Measurements from ENCODE around the gene S100A7.
"Not testable (repeated sequence)": the region's sequence is repeated elsewhere in the genome, so short reads cannot be mapped to it uniquely, and the experiment has no call there.

S100A7 gene

DNA sequence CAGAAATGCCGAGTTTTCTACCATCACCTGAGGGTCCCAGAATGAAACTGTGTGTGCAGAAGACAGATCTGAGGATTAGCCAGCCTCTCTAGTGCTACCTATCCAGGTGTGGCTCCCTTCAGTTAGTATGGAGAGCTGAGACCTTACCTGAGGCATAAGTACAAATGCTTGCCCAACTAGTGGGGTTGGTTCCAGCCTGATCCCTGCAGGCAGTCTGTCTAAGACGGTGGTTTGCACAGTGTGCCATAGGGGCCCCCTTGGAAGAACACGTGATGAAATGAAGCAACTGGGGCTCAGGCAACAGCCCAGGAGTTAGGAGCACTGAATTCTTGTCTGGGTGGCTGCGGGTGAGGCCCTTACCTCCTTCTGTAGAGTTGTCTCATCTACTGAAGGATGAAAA is 28.5 kb downstream of the S100A7 start:
- DNase-seq (ENCODE audit: low read depth in 2 of 2, low spot score in 1 of 2), result no peak

DNA sequence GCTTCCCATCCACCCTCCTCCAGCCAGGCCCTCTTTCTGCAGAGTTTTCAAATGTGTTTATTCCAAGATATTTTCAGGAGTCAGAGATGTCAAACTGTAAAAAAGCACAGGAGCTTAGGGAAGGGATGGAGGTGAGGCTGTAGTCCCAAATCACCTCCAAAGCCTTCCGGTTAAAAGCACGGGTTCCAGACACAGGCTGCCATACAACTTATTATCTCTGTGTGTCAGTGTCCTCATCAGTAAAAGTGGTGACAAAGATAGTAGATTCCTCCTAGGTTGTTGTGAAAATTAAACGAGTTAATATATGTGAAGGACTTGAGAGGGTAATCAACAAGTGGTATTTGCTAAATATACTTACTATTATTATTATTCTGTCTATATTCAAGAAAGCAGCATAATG is 29.0 kb downstream of the S100A7 start:
- DNase-seq (ENCODE audit: low read depth in 2 of 2, low spot score in 1 of 2), result no peak

DNA sequence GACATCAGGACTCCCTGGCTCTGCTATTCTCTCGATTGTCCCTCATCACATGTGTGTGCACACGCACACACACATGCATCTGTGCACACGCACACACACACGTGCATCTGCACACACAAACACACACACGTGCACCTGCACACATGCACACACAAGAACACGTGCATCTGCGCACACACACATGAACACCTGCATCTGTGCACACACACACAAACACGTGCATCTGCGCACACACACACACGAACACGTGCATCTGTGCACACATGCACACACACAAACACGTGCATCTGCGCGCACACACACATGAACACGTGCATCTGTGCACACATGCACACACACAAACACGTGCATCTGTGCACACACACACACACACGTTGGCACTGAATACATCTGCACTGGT is 29.4 kb downstream of the S100A7 start:
- no peak for DNase-seq (ENCODE audit: low read depth in 2 of 2, low spot score in 1 of 2)

DNA sequence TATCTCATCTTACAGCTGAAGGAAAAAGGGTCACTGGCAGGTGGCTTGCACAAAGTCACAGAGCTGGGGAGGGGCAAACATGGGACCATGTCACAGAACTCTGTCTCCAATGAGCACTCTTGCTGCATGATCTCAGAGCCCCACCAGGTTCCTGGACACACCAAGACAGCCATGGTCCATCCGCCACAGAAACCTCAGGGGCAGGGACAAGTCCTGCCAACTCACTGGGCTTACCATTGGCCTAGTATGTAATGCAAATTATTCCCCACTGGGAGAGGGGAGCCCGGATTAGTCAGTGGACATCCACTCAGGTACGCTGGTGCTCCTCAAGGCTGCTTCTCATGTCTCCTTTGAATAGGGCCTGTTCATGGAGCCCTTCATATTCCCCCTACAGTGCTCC is 29.9 kb downstream of the S100A7 start:
- DNase-seq (ENCODE audit: low read depth in 2 of 2, low spot score in 1 of 2), result no peak

DNA sequence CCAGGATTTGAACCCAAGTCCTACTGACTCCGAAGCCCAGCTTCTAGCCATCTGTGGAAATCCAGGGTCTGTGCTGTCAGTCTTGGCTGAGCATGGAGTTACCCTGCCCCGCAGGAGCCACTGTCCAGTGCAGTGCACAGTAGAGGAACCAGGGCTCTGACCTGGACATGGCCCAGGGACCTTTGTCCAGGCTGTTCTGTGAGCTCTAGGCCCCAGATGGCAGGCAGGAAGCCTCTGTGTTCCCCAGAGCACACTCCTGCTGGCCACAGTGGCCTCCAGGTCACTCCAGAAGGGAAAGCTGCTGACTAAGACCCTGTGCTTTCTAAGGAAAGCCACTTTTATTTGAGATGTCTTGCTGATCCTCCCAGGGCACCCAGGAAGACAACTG is 30.3 kb downstream of the S100A7 start:
- no peak for DNase-seq (ENCODE audit: low read depth in 2 of 2, low spot score in 1 of 2)

DNA sequence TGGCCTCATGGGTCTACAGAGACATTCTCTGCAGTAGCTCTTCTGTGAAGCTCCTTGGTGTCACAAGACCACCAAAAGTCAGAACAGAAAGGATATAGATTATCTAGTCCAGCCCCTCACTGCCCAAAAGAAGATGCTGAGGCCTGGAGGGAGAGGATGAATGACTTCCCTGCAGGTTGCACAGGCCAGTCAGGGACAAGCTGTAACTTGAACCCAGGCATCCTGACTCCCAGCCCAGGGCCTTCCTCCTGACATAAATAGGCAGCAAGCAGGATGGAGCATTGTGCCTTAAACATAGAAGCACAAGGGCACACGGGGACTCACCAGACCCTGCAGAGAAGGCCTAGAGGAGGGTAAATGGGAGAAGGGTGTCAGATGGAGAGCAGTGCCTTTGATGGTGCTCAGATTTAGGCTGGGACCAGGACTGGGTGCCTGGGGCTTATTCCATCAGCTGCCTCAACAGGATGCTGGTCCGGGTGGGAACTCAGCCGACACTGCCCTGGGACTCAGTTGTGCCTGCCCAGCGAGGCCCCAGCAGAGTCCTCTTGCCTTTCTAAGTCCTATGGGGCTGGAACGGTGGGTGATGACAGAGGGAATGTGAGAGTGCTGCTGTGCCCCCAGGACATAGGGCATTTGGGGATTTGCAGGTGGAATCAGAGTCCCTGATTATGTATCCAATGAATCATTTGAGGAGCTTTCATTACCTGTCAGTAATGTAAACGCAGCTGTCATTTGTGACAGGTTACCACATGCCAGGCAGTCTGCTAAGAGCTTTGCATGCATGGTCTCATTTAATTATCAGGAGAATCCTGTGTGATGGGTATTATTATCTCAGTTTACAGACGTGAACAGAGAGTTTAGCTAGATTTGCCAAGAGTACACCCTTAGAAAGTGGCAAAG is 30.9 kb downstream of the S100A7 start:
- no peak for DNase-seq (ENCODE audit: low read depth in 2 of 2, low spot score in 1 of 2)

DNA sequence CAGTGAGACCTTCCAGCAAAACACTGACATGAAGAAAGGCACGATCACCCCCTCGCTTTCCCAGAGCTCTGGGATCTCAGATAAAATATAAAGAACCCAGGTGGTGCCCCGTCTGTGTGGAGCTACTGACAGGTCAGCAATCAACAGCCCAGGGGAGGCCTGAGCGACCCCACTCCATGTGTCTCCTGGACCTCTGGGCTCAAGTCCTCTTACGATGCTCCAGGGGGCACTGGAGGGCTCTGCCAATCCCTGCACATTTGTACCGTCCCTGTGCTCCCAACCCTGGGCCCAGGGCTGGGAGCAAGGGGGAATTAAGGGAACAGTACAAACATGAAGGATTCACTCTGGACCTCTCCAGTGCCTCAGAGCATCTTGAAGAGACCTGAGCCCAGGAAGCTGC is 31.7 kb downstream of the S100A7 start:
- no peak for DNase-seq (ENCODE audit: low read depth in 2 of 2, low spot score in 1 of 2)

DNA sequence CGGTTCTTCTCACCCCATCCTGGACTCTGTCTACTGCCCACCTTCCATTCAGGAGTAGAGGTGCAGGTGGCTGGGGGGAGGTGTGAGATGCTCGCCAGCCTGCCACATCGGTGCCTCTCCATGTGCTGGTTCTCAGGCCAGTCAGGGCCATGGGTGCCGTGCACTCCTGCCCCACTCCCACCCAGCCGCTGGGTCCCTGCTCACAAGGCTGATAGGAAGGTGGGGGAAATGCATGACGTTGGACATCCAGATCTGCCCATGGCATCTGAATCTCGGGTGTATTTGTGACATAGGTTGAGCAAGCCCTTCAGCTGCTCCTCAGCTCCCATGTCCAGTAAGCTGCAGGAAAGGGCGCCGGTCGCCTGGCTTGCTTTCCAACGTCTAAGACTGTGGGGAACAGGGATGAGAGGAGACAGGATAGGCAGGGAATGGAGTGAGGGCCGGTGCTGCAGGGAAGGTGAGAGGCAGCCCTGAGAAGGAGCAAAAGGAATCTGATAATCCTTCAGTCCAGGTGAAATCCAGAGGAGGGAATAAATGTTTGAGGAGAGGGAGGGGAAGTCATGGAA is 32.3 kb downstream of the S100A7 start:
- no peak for DNase-seq (ENCODE audit: low read depth in 2 of 2, low spot score in 1 of 2)

DNA sequence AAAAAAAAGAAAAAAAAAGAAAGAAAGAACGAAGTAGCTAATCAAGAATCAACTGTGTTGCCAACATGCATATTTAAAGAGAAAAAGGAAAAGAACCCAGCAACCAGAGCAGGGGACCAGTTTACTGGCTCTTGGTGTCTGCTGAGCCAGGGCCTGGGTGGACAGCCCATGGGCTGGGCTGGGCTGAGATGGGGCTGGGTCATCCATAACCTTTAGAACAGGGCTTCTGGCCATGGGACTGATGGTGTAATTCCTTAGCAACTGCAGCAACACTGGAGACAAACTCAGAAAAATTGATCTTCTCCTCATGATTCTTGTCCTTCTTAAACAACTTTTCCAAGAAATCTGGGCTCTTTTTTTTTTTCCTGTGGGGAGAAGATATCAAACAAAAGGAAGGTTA is 33.6 kb downstream of the S100A7 start:
- no peak for DNase-seq (ENCODE audit: low read depth in 2 of 2, low spot score in 1 of 2)

DNA sequence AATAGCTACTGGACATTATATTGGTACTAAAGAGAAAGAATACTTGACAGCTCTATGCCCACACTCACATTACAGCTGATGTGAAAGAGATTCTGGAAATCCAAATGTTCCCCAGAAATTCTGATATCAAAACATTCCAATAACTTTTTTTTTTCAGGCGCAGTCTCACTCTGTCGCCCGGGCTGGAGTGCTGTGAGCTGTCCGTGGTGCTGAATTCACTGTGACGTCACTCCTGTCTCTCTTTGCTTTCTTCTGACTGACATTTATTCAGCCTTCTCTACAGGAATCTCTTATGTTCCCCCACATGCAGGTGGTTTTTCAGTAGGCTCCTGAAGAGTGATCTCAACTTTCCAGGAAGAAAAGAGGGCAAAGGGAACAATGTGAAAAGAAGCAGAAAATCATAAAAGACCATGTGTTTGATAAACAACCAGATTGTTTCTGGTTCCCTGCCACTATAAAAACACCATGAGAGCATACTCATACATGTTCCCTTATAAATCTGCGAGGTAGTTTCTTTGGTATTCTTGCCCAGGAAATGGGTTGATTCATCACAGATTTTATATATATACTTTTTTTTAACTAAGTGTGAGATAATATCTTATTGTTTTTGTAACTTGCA is 37.9 kb downstream of the S100A7 start:
- peak; percentile 12 to 50 for DNase-seq (ENCODE audit: low read depth in 2 of 2, low spot score in 1 of 2)

DNA sequence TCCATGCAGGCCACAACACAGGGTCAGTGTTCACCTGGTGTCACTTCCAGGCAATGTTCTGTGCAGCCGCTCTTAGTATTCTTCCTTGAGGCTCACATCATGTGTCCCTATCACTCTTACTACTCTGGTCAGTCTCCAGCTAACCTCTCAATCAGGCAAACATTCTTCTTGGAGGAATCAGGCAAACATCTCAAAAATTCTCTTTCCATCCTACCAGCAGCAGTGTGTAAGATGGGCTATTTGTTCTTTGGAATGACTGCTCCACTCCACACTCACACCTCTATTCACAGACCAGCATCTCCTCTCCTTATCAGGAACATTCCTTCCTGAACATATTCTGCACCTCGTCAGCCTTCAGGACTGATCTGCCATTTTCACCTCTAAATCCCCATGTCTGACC is 40.1 kb downstream of the S100A7 start:
- no peak for DNase-seq (ENCODE audit: low read depth in 2 of 2, low spot score in 1 of 2)

DNA sequence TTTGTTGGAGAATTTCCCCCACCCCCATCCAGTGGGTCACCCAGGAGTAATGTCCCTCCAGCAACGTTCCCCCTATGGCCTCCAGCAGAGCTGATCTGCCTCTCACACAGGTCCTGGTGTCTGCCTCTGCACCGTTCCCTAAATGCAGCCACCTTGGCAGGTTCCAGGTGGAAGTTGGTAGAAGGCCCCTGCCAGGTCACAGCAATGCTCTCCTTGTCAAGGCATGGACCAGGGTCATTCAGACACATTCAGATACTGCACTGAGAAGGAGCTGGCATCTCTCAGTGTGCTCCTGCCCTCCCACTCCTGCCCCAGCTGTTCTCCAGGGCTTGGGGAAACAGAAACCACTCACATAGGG is 41.0 kb downstream of the S100A7 start:
- DNase-seq (ENCODE audit: low read depth in 2 of 2, low spot score in 1 of 2), result not testable (repeated sequence)

DNA sequence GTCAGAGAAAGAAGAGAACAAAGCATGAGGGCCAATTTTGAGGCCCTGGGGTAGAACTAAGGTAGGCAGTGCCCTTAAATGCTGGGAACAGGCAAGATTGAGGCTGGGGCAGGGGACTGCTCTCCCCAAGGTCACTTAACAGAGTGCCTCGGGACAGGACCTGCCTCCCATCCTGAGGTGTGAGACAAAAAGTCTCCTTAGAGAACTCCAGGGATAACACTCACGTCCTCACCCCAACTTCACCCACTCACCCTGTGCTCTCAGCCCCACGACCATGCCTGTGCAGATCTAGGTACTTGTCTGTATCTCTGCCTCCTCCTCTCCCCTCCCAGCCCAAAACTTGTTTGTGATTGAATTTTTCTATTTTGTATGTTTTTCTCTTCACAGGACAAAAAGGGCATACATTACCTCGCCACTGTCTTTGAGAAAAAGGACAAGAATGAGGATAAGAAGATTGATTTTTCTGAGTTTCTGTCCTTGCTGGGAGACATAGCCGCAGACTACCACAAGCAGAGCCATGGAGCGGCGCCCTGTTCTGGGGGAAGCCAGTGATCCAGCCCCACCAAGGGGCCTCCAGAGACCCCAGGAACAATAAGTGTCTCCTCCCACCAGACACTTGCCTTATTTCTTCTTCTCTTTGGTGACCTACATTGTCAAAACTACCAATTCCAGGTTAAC is 41.6 kb downstream of the S100A7 start:
- DNase-seq (ENCODE audit: low read depth in 2 of 2, low spot score in 1 of 2), result not testable (repeated sequence)

DNA sequence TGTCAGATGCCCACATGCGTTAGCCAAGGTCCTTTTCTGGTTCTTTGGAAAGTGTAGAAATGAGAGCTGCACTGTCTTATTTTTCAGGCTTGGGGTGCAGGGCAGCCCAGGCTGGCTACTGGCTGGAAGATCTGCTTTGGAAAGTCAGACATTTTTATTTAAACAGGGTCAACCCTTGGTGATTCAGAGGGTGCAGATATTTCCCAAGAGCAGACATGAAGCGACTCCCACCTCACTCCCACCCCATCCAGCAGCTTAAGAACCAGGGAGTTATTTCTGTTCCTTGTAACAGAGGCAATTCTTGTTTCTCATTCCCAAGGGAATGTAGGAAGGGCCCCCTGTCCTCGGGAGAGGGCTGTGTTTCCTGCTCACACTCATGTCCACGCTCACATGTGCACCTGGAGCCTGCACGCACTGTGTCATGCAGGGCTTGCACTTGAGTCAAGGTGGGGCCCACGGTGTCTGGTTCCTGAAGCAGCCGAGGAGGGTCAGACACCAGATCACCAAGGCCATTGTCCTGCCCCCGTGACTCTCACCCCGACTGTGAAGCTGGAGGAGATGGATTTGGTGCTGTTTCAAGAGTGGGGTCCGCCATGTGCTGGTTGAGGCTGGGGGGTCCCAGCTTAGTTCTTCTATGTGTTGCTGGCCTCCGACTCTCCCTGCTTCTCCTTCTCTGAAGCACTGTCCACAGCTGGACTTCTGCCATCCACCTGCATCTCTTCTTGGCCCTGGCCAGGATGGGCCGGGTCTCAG is 43.1 kb downstream of the S100A7 start:
- no peak for DNase-seq (ENCODE audit: low read depth in 2 of 2, low spot score in 1 of 2)

DNA sequence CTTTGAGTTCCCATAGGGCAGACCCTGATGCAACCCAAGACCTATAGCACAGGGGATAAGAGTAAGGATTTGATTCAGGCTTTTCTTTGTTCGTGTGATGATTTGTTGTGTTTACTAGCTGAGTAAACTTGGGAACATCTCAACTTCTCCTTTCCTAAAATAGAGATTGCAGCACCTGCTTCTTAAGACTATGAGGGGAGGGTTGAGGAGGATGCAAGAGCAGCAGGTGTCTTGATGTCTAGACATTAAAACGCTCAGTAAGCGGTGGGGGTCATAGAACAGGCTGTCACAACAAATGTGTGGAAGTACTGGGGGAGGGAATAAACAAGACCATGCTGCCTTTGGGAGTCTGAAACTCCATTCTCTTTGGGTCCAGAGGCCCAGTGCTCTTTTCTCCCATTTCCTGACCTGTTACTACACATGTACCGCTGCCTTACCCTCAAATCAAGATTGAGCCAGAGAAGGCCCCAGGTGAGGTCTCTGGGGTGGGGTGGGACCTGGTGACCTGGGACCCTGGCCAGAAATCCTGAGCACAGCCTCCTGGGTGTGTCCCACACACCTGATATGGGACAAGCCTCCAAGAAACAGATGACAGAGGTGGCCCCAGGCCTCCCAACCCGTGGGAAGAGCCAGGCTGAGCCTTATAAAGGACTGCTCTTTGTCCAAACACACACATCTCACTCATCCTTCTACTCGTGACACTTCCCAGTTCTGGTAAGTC is 44.4 kb downstream of the S100A7 start, which contains the start of gene S100A7A:
Gene S100A7A (plus strand): TSS at position 671 of the 721 bp plus-strand sequence. CDS start 1,563 bp downstream, outside the sequence.
- no peak for DNase-seq (ENCODE audit: low read depth in 2 of 2, low spot score in 1 of 2)

DNA sequence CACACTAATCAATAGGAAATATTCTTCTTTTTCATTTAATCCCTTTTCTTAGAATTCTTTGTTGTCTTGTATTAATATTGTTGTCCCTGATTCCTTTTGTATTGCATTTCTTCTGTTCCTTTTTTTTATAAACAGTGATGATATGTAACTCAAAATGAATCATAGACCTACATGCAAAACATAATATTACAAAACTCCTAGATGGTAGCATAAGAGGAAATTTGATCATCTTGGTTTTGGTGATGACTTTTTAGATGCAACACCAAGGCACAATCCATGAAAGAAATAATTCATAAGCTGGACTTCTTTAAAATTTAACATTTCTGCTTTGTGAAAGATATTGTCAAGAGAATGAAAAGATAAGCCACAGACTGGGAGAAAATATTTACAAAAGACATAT is 46.5 kb downstream of the S100A7 start:
- not testable (repeated sequence) for DNase-seq (ENCODE audit: low read depth in 2 of 2, low spot score in 1 of 2)

Data from stimulated activated CD8-positive, alpha-beta memory T cell treated with anti-CD3 and anti-CD28 coated beads, Interleukin-4, amount 100 ng/mL, for 4 hours (primary cell).